ENCODE measurements around the gene TMED3.

DNA sequence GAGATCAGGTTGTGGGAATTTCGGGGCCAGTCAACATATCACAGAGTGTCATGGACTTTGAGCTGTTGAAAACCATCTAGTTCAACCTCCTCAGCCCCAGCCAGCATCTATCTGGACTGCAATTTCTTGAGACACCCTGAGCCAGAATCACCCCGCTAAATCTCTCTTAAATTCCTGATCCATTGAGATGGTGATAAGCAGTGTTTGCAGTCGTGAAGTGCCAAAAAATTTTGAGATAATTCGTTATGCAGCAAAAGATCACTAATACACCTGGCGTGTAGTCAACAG, 29.3 kb downstream of the TMED3 start:
- TF ChIP-seq, protein P1, sequence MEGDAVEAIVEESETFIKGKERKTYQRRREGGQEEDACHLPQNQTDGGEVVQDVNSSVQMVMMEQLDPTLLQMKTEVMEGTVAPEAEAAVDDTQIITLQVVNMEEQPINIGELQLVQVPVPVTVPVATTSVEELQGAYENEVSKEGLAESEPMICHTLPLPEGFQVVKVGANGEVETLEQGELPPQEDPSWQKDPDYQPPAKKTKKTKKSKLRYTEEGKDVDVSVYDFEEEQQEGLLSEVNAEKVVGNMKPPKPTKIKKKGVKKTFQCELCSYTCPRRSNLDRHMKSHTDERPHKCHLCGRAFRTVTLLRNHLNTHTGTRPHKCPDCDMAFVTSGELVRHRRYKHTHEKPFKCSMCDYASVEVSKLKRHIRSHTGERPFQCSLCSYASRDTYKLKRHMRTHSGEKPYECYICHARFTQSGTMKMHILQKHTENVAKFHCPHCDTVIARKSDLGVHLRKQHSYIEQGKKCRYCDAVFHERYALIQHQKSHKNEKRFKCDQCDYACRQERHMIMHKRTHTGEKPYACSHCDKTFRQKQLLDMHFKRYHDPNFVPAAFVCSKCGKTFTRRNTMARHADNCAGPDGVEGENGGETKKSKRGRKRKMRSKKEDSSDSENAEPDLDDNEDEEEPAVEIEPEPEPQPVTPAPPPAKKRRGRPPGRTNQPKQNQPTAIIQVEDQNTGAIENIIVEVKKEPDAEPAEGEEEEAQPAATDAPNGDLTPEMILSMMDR (IDR thresholded peaks at IDR 0.05; ENCODE audit: insufficient read depth, low read depth, low read length): no peak
- TF ChIP-seq EZH2 (IDR thresholded peaks at IDR 0.05; ENCODE audit: insufficient read depth, low read length): no peak

All from astrocyte (in vitro differentiated cells and primary cell).